WTC11 (cell line): Measurements from ENCODE around the gene AVPR1B.

Experiments
- CREB1 ChIP-seq: sonication (generic); formaldehyde crosslinking; IDR thresholded peaks from 2 replicates; pipeline ENCODE4 v1.8.0; 2023; ENCODE audit warnings: mild to moderate bottlenecking, missing genetic modification reagents
- TP53 ChIP-seq: sonication (generic); formaldehyde crosslinking; IDR thresholded peaks from 2 replicates; pipeline ENCODE4 v1.8.1; 2023; ENCODE audit warnings: mild to moderate bottlenecking, missing genetic modification reagents
- ZNF416 ChIP-seq: fragments of 250-450 bp; sonication (Bioruptor Pico); IDR thresholded peaks from 2 replicates; pipeline ENCODE4 v1.9.0; 2021; ENCODE audit warnings: mild to moderate bottlenecking, inconsistent platforms
- TF ChIP-seq, protein P1 (sequence below): sonication (generic); formaldehyde crosslinking; IDR thresholded peaks from 2 replicates; pipeline ENCODE4 v1.8.1; 2022; ENCODE audit warnings: low read depth, missing genetic modification reagents, borderline replicate concordance
- TF ChIP-seq, protein P2 (sequence below): fragments of 200-600 bp; IDR thresholded peaks from 2 replicates; pipeline ENCODE4 v1.8.0; 2022; ENCODE audit warnings: antibody characterized with exemption
- TF ChIP-seq, protein P3 (sequence below): sonication (generic); formaldehyde crosslinking; IDR thresholded peaks from 2 replicates; pipeline ENCODE4 v1.8.0; 2022; ENCODE audit warnings: mild to moderate bottlenecking, missing genetic modification reagents
- TF ChIP-seq, protein P4 (sequence below): sonication (generic); formaldehyde crosslinking; IDR thresholded peaks from 2 replicates; pipeline ENCODE4 v1.8.1; 2023; ENCODE audit warnings: mild to moderate bottlenecking, missing genetic modification reagents, moderate library complexity
- TF ChIP-seq, protein P5 (sequence below): fragments of 250-450 bp; sonication (Bioruptor Pico); IDR thresholded peaks from 2 replicates; pipeline ENCODE4 v1.9.0; 2021; ENCODE audit warnings: mild to moderate bottlenecking

DNA sequence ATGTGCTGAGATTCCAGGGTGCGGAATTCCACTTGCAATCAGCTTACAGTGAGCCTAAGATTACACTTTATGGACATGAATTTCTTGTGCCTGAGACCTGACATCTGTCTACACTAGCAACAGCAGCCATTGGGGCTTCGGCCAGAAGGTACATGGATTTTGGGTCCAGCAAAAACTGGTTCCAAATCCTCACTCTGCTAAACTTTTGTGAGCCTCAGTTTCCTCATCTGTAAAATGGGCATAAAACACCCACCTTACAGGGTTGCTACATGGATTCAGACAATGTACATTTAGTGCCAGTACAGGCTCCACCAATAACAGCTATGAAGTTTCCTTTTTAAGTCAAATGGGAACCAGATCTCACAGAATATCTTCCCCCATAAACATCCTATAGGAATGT, 33.4 kb downstream of the AVPR1B start:
- no peak for TF ChIP-seq CREB1
- TF ChIP-seq, protein P1, sequence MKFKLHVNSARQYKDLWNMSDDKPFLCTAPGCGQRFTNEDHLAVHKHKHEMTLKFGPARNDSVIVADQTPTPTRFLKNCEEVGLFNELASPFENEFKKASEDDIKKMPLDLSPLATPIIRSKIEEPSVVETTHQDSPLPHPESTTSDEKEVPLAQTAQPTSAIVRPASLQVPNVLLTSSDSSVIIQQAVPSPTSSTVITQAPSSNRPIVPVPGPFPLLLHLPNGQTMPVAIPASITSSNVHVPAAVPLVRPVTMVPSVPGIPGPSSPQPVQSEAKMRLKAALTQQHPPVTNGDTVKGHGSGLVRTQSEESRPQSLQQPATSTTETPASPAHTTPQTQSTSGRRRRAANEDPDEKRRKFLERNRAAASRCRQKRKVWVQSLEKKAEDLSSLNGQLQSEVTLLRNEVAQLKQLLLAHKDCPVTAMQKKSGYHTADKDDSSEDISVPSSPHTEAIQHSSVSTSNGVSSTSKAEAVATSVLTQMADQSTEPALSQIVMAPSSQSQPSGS, result no peak
- TF ChIP-seq, protein P2, sequence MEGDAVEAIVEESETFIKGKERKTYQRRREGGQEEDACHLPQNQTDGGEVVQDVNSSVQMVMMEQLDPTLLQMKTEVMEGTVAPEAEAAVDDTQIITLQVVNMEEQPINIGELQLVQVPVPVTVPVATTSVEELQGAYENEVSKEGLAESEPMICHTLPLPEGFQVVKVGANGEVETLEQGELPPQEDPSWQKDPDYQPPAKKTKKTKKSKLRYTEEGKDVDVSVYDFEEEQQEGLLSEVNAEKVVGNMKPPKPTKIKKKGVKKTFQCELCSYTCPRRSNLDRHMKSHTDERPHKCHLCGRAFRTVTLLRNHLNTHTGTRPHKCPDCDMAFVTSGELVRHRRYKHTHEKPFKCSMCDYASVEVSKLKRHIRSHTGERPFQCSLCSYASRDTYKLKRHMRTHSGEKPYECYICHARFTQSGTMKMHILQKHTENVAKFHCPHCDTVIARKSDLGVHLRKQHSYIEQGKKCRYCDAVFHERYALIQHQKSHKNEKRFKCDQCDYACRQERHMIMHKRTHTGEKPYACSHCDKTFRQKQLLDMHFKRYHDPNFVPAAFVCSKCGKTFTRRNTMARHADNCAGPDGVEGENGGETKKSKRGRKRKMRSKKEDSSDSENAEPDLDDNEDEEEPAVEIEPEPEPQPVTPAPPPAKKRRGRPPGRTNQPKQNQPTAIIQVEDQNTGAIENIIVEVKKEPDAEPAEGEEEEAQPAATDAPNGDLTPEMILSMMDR, result no peak
- TF ChIP-seq, protein P3, sequence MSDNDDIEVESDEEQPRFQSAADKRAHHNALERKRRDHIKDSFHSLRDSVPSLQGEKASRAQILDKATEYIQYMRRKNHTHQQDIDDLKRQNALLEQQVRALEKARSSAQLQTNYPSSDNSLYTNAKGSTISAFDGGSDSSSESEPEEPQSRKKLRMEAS (CRISPR knock-in tag), result no peak
- TF ChIP-seq, protein P4, sequence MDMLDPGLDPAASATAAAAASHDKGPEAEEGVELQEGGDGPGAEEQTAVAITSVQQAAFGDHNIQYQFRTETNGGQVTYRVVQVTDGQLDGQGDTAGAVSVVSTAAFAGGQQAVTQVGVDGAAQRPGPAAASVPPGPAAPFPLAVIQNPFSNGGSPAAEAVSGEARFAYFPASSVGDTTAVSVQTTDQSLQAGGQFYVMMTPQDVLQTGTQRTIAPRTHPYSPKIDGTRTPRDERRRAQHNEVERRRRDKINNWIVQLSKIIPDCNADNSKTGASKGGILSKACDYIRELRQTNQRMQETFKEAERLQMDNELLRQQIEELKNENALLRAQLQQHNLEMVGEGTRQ (CRISPR knock-in tag), result no peak
- TF ChIP-seq TP53 (CRISPR knock-in tag), result no peak
- TF ChIP-seq, protein P5, sequence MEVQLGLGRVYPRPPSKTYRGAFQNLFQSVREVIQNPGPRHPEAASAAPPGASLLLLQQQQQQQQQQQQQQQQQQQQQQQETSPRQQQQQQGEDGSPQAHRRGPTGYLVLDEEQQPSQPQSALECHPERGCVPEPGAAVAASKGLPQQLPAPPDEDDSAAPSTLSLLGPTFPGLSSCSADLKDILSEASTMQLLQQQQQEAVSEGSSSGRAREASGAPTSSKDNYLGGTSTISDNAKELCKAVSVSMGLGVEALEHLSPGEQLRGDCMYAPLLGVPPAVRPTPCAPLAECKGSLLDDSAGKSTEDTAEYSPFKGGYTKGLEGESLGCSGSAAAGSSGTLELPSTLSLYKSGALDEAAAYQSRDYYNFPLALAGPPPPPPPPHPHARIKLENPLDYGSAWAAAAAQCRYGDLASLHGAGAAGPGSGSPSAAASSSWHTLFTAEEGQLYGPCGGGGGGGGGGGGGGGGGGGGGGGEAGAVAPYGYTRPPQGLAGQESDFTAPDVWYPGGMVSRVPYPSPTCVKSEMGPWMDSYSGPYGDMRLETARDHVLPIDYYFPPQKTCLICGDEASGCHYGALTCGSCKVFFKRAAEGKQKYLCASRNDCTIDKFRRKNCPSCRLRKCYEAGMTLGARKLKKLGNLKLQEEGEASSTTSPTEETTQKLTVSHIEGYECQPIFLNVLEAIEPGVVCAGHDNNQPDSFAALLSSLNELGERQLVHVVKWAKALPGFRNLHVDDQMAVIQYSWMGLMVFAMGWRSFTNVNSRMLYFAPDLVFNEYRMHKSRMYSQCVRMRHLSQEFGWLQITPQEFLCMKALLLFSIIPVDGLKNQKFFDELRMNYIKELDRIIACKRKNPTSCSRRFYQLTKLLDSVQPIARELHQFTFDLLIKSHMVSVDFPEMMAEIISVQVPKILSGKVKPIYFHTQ (CRISPR knock-in tag), result no peak
- no peak for TF ChIP-seq ZNF416 (CRISPR knock-in tag)
